NB4 (cell line): ENCODE measurements around the gene GPBP1.

Experiments used
- DNase-seq: peaks from one replicate; pipeline ENCODE4 v3.0.0; 2010; ENCODE audit warnings: low read depth
- H3K4me3 ChIP-seq: one replicate; pipeline ENCODE4 v1.5.1; 2011; ENCODE audit warnings: mild to moderate bottlenecking, low read depth, low read length, moderate library complexity
- MYC ChIP-seq: IDR thresholded peaks from 2 replicates; pipeline ENCODE4 v1.6.1; 2011; ENCODE audit warnings: low read depth, low read length
- POLR2A ChIP-seq: IDR thresholded peaks from 2 replicates; pipeline ENCODE4 v1.6.1; 2011; ENCODE audit warnings: mild to moderate bottlenecking; ENCODE audit not compliant: insufficient read length; ENCODE audit errors: extremely low read depth
- TF ChIP-seq, protein P1 (sequence below): IDR thresholded peaks from one replicate; pipeline ENCODE4 v1.5.1; 2012; ENCODE audit warnings: low read depth, low read length
- TF ChIP-seq, protein P2 (sequence below): IDR thresholded peaks from 2 replicates; pipeline ENCODE4 v1.6.1; 2011; ENCODE audit warnings: low read depth, low read length

GPBP1 gene

DNA sequence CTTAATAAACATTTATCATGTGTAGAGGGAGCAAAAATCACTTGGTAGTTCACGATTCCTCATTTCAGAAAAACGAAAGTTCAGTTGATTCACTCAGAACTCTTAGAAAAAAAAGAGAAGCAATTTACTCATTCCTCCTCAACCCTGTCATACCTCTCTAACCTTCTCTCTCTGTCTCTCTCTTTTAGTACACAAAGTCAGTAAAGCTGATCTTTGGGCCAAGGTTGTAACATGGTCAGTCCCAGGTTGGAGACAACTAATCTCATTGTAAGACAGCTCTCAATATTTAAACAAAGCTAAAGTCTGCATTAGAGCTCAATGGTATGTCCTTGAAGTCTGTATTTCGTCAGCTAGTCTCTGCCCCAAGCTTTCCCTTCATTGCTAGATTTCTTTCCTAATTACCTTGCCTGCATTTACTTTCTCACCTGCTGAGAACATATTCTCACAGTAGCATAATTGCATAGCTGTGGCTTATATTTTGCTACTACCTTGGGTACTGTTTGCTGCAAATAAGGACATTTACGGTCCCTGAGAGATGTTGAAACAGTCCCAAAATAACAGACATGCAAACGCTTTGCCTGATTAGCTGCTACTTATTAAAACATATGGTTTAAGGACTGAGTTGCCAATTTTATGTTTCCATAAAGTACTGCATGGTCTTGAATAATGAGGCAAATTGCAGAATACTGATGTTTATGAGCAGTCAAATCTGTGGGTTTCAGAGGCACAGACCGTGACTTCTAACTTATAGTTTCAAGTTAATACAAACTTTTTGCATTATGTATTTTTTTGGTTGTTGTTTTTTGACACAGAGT lies 138.3 kb downstream of the GPBP1 start:
- H3K4me3 ChIP-seq = no peak overlapping the region
- TF ChIP-seq, protein P1, sequence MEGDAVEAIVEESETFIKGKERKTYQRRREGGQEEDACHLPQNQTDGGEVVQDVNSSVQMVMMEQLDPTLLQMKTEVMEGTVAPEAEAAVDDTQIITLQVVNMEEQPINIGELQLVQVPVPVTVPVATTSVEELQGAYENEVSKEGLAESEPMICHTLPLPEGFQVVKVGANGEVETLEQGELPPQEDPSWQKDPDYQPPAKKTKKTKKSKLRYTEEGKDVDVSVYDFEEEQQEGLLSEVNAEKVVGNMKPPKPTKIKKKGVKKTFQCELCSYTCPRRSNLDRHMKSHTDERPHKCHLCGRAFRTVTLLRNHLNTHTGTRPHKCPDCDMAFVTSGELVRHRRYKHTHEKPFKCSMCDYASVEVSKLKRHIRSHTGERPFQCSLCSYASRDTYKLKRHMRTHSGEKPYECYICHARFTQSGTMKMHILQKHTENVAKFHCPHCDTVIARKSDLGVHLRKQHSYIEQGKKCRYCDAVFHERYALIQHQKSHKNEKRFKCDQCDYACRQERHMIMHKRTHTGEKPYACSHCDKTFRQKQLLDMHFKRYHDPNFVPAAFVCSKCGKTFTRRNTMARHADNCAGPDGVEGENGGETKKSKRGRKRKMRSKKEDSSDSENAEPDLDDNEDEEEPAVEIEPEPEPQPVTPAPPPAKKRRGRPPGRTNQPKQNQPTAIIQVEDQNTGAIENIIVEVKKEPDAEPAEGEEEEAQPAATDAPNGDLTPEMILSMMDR = no peak
- TF ChIP-seq POLR2A = no peak
- TF ChIP-seq, protein P2, sequence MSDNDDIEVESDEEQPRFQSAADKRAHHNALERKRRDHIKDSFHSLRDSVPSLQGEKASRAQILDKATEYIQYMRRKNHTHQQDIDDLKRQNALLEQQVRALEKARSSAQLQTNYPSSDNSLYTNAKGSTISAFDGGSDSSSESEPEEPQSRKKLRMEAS = no peak
- TF ChIP-seq MYC = no peak
- no peak for DNase-seq

DNA sequence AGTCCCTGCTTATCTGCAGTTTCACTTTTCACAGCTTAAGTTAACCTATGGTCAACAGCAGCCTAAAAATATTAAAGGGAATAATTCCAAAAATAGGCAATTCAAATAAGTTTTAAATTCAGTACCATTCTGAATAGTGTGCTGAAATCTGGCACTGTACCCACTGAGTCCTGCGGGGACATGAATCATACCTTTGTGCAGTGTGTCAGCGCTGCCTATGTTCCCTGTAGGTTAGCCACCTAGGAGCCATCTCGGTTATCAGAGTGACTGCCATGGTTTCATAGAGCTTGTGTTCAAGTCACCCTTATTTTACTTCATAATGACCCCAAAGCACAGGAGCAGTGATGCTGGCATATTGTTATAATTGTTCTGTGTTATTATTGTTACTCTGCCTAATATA lies 139.9 kb downstream of the GPBP1 start:
- TF ChIP-seq MYC = no peak
- TF ChIP-seq, protein P2 = no peak
- TF ChIP-seq, protein P1 = no peak
- no peak for TF ChIP-seq POLR2A
- H3K4me3 ChIP-seq = no peak overlapping the region
- no peak for DNase-seq
